ENCODE results near the gene AKAP14.
"Not testable (repeated sequence)": the region's sequence is repeated elsewhere in the genome, so short reads cannot be mapped to it uniquely, and the experiment has no call there.

Gene AKAP14

GRCh38 chrX:119922391-119922790 is 26.7 kb downstream of the AKAP14 start:
- not testable (repeated sequence) for DNase-seq (ENCODE audit: low spot score)

GRCh38 chrX:119935215-119935874 is 39.7 kb downstream of the AKAP14 start:
- DNase-seq (ENCODE audit: low spot score): no peak

DNA sequence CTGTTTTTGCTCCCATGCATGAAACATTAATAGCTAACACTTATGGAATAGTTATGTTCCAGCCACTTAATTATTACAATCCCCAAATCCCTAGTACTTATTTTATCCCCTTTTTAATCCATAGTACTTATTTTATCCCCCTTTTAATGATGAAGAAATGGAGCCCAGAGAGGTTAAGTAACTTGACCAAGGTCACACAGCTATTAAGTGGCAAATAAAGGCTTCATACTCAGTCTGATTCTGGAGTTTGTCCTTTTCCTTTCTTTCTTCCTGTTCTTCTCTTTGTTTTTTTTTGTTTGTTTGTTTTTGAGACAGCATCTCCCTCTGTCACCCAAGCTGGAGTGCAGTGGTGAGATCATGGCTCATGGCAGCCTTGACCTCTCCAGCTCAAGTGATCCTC is 45.6 kb downstream of the AKAP14 start:
- no peak for DNase-seq (ENCODE audit: low spot score)

- no peak for DNase-seq (ENCODE audit: low spot score)
Measured at GRCh38 chrX:119942173-119942819, 46.6 kb downstream of the AKAP14 start.

DNA sequence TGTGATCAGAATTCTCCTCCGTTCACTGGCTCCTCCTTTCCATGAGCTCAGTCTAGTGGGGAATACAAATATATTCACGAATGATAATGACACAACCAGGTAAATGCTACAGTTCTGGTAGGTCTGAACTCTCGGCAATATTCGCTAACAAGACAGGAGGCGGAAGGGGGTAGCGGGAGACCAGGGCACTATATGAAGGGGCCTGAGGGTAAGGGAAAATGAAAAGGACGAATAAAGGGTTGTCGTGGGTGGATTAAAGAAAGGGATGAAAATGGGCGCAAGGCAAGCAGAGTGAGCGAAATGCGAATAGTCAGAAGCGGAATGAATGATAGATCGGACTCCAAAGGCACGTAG is 47.1 kb downstream of the AKAP14 start:
- no peak for DNase-seq (ENCODE audit: low spot score)

DNA sequence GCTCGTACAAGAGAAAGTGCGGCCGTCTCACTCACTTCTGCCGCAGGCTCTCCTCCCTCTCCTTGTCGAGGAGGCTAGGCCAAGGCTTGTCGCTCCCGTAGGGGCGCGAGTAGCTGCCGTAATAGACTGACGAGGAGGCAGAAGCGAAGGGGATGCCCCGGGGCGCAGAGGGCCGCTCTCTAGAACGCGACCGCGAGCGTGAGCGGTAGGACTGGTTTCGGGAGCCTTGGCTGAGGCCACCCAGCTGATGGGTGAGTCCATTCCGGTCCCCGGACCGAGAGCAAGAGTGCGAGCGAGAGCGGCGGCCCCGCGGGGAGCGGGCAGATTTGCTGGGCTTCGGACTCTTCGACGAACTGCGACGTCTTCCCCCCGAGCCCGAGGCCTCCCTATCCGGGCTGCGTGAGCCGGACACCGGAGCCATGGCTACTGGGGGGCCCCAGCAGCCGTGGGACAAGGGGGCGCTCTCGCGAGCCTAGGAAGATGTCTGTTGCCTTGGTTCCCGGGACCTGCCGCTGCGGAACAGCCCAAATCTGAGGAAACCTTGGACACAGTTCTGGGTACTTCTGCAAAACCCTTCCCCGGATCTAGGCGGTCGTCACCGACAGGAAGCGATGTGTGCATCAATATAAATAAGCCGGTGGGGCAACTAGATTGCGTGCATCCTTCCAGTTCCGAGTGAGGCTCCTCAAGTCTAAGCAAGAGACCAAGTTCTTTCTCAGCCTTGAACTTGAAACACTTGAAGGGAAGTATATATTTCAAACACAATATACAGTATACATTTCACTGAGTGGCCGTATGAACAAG is 47.7 kb downstream of the AKAP14 start, which contains the start of gene NKAP:
NKAP (minus strand) TSS at position 567 of the 804 bp plus-strand sequence; CDS start at position 421, 146 bp downstream.
- DNase-seq (ENCODE audit: low spot score): peak; percentile 88

- DNase-seq (ENCODE audit: low spot score): no peak
Measured at GRCh38 chrX:119945481-119945880, 49.8 kb downstream of the AKAP14 start.

DNA sequence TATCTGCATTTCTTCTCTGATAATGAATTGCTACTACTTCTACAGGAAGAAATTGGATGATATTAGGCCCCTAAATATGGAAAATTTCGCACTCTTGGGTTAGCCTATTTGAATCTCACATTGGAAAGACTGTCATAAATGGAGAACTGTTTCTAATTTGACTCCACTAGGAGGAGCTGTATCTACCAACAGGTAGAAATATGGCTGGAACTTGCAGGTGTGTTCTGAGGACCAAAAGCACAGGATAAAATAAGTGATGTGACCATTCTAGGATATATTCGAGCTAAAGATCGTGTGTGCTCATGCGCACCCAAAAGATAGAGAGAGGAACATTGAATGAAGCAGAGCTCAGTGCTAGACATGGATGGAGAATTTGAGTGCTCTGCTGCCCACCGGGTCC is 52.7 kb downstream of the AKAP14 start:
- DNase-seq (ENCODE audit: low spot score): no peak

GRCh38 chrX:119954374-119954773 is 58.7 kb downstream of the AKAP14 start:
- no peak for DNase-seq (ENCODE audit: low spot score)

DNA sequence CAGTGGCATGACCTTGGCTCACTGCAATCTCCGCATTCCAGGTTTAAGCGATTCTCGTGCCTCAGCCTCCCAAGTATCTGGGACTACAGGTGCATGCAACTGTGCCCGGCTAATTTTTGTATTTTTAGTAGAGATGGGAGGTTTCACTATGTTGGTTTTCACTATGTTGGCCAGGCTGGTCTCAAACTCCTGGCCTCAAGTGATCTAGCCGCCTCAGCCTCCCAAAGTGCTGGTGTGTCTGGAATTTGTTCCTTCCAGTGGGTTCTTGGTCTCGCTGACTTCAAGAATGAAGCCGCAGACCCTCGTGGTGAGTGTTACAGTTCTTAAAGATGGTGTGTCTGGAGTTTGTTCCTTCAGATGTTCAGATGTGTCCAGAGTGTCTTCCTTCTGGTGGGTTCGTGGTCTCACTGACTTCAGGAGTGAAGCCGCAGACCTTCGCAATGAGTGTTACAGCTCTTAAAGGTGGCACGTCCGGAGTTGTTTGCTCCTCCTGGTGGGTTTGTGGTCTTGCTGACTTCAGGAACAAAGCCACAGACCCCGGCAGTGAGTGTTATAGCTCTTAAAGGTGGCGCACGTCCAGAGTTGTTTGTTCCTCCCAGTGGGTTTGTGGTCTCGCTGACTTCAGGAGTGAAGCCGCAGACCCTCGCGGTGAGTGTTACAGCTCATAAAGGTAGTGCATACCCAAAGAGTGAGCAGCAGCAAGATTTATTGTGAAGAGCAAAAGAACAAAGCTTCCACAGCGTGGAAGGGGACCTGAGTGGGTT is 60.3 kb downstream of the AKAP14 start:
- DNase-seq (ENCODE audit: low spot score): not testable (repeated sequence)

DNA sequence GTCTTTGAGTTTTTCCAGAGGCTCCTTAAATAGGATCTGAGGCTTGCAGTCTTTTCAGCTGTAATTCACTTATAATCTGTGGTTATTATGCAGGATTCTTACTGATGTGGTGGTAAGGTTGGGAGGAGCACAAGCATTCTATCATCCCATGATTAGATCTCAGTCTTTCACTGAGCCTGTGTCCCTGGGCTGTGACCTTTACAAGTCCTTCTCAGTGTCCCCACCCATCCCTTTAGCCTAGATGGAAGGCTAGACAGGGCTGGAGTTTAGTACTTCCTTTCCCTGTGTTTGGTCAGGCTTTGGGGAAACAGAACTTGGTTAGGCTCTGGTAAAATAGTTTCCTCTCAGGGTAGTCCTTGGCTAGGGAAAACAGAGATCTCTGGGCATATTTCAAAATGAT is 64.9 kb downstream of the AKAP14 start:
- no peak for DNase-seq (ENCODE audit: low spot score)

GRCh38 chrX:119966837-119967236 is 71.1 kb downstream of the AKAP14 start:
- DNase-seq (ENCODE audit: low spot score): not testable (repeated sequence)

Measured in left forelimb (tissue), 1 donor.